GM21786 (cell line): ENCODE results near the gene ALLC.

ENCODE experiments used
- ATAC-seq: cut with Tn5 transposase; IDR thresholded peaks from one replicate; pipeline ENCODE4 v1.9.1; 2021; ENCODE audit not compliant: unreplicated experiment

The ALLC gene

DNA sequence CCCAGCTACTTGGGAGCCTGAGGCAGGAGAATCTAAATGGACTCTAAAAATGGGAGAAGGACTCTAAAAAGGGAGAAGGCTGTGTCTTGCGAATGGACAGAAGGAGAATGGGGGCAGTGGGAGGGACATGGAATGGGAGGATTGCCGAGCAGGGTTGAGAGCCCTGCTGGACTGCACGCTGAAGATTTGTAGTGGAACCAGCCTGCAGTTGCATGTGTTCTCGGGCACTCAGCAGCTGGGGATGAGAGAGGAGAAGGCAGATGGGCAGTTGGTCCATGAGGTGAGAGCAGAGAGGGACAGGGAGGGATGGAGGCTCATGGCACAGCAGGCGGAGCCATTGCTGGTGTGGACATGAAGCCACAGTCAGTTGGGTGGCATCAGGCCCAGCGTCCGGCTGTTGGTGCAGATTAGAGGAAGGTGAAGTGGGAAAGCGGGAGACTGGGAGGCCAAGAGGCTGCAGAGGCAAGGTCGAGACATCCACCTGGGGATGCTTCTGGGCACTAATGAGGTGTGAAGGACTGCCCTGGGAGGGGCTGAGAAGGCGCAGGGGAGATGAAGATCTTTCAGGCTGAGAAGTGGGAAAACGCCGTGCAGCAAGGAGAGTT, 86.1 kb downstream of the ALLC start:
- ATAC-seq, result no peak

- ATAC-seq, result no peak
These were observed 87.9 kb downstream of the ALLC start for GRCh38 chr2:3745920-3746319.

DNA sequence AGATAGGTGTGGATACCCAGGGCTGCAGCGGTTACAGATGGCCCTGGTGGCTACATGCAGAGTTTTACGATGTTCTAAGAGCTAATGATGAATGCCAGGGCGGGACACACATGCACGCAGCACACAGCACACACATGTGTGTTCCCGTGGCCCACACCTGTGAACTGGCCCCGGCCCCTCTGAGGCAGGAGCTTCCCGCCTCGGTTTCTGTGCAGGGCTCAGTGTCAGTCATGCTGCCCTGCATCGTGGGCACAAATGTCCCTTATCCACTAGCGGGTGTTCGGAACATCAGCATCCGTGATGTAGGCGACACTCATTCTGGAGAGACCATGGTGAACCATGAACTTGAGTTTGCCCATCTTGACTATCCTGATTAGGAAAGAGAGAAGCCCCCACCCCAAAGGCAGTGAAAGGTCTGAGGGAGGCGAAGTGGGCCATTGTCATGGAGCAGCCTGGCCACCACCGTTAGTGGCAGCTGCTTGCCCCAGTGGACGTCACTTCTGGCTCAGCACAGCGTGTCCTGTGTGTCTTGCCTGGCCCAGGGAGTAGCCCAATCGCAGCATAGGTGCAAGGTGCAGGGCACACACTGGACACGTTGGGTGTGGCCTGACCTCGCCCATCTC, 89.1 kb downstream of the ALLC start:
- no peak for ATAC-seq

DNA sequence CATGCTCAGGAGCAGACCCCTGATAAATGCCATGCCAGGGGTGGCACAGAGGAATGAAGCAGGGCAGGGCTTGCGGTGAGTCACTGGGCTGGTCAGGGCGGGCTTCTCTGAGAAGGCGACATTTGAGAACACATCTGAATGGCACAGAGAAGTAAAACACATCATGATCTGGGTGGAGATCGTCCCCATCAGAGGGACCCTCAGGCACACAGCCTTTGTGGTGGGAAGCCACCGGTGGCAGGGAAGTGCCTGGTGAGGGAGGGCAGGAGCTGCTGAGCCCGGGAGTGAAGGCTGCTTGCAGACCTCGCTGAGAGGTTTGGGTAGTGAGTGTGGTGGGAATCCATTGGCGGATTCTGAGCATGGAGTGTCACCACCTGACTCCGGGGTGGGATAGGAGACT, 89.8 kb downstream of the ALLC start:
- ATAC-seq, result no peak

- ATAC-seq, result no peak
These were observed 91.2 kb downstream of the ALLC start for GRCh38 chr2:3749201-3749600.

- no peak for ATAC-seq
These were observed 93.3 kb downstream of the ALLC start for GRCh38 chr2:3751251-3751650.

DNA sequence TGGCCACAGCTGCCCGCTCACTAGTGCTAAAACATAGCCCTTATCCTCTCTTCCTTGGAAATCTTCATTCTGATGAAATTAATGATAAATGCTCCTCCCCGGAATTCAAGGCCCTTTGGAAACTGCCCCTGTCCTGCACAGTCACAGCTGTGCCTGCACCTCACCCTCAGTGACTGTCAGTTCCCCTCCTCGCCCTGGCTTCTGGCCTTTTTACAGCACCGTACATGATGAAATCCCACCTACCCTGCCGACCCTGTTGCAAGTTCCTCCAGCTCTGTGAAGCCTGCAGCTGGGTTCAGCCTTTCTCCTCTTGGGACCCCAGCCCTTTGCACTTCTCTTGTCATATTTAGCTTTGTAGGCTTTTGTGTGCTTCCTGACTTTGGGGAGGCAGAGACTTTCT, 93.8 kb downstream of the ALLC start:
- ATAC-seq, result no peak
